NCI-H82 treated with DMSO at 0.1 percent for 48 hours (cell line): ENCODE measurements around the gene FAM78A.
"Not testable (repeated sequence)": the region's sequence is repeated elsewhere in the genome, so short reads cannot be mapped to it uniquely, and the experiment has no call there.

Experiments used
- DNase-seq: peaks from one replicate; lab custom pipeline; 2025; ENCODE audit not compliant: unreplicated experiment; lab: John Stamatoyannopoulos, UW

FAM78A gene

GRCh38 chr9:131270171-131271015, 5.9 kb downstream of the FAM78A start:
- DNase-seq = no peak

- DNase-seq = no peak
Observed at GRCh38 chr9:131266266-131267229, 9.8 kb downstream of the FAM78A start.

- DNase-seq = no peak
Observed at GRCh38 chr9:131264231-131264630, 12.1 kb downstream of the FAM78A start.

GRCh38 chr9:131263701-131264100, 12.6 kb downstream of the FAM78A start:
- DNase-seq = no peak

- not testable (repeated sequence) for DNase-seq
Observed at GRCh38 chr9:131263033-131263343, 13.3 kb downstream of the FAM78A start.

GRCh38 chr9:131262327-131263032, 13.8 kb downstream of the FAM78A start:
- no peak for DNase-seq

GRCh38 chr9:131260751-131261452, 15.4 kb downstream of the FAM78A start:
- DNase-seq = no peak

GRCh38 chr9:131259916-131260597, 16.3 kb downstream of the FAM78A start:
- no peak for DNase-seq

- no peak for DNase-seq
Observed at GRCh38 chr9:131259432-131259898, 16.8 kb downstream of the FAM78A start.

GRCh38 chr9:131258698-131259431, 17.4 kb downstream of the FAM78A start:
- DNase-seq = no peak

- DNase-seq = no peak
Observed at GRCh38 chr9:131258186-131258585, 18.1 kb downstream of the FAM78A start.

- DNase-seq = no peak
Observed at GRCh38 chr9:131257266-131258025, 18.9 kb downstream of the FAM78A start.

- DNase-seq = no peak
Observed at GRCh38 chr9:131255676-131256197, 20.6 kb downstream of the FAM78A start.

- DNase-seq = no peak
Observed at GRCh38 chr9:131254626-131255025, 21.7 kb downstream of the FAM78A start.

- no peak for DNase-seq
Observed at GRCh38 chr9:131253891-131254491, 22.3 kb downstream of the FAM78A start.

- DNase-seq = no peak
Observed at GRCh38 chr9:131252120-131252519, 24.2 kb downstream of the FAM78A start.

GRCh38 chr9:131246618-131247017, 29.7 kb downstream of the FAM78A start:
- no peak for DNase-seq

- not testable (repeated sequence) for DNase-seq
Observed at GRCh38 chr9:131244331-131244730, 32.0 kb downstream of the FAM78A start.
